ENCODE data around the gene BMF. TPM values are rescaled to one million over a fixed set of nuclear protein-coding genes. Genes with fewer than 3 reads are reported as not detected.

BMF gene
- total and polyA plus RNA-seq, 2 of the 4 experiments (the other 2 are of a cell fraction) = 2.4 to 2.9 TPM

GRCh38 chr15:40096094-40096891 lies 12.4 kb downstream of the BMF start (continued):
- TF ChIP-seq RFX5 (IDR thresholded peaks at IDR 0.05; ENCODE audit: low read depth, low read length) (no peak), SMC3 (IDR thresholded peaks at IDR 0.05; ENCODE audit: low read depth, low read length) (no peak)

DNA sequence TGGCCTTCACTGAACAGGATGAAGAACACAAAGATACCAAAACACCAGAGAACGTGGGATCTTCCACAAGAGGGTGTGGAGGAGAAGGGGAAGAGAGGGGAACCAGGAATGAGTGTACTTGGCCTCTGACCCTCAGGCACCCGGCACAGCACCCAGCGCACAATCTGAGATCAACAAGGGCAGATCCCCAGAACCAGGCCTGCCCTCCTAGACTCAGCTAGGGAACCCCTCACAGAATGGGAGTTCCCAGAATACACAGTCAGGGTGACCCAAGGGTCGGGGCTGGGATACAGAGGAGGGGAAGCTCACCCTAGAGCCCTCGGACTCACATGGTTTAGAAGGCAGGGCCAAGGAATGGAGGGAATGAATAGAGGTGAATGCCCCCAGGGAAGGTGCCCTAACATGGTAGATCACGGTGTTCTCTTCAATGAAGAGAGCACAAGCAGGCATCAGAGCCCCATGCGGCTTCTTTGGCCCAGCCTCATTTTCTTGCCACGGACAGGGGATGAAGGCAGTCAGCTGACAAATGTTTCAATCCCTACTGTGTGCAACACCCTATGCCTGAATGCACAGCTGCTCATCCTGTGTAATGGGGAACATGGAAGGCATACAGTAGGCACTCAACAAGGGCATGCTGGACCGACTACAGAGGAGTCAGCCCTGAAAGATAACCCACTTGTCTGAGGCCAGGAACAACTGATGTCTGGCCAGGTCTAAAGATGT lies 13.1 kb downstream of the BMF start:
- Histone ChIP-seq H2BK15ac (ENCODE audit: low read depth, low read length) (peak overlapping the region; percentile 96; the same call in 2 of the 3 replicates), H3K9me3 (ENCODE audit: control insufficient read depth, insufficient read depth, low read length) (no peaks in the 10 kb centered on the region), H3K56ac (ENCODE audit: extremely low read depth, insufficient read depth, low read length) (no peak overlapping the region), H3K9me1 (ENCODE audit: insufficient read depth, low read length) (peaks cover 58% of the 10 kb centered on the region), H4K5ac (ENCODE audit: low read depth, low read length) (no peak overlapping the region), H2BK20ac (ENCODE audit: low read depth, low read length) (peak overlapping the region; percentile 72), H3K9ac (ENCODE audit: low read depth, low read length) (no peak overlapping the region), H3K14ac (replicated peaks; ENCODE audit: low read depth, low read length) (peak overlapping the region; percentile 88), H2AFZ (replicated peaks; ENCODE audit: low read length, poor library complexity) (peak overlapping the region; percentile 38), H3K79me1 (ENCODE audit: low read depth in 1 of 2, low read length in 2 of 2) (peaks cover 3 to 75% of the 10 kb centered on the region in 2 experiments; a peak in 3 of 4 replicates), H4K91ac (ENCODE audit: insufficient read depth, low read depth, low read length) (peak overlapping the region; percentile 79), H3K4me2 (ENCODE audit: low read depth, low read length) (no peak overlapping the region), H3K18ac (ENCODE audit: low read depth, low read length) (peak overlapping the region; percentile 21; the same call in 1 of the 2 replicates), H3K36me3 (ENCODE audit: control insufficient read depth, insufficient read depth, low read length) (peaks cover 10% of the 10 kb centered on the region; the same call in 1 of the 2 replicates), H3K4me3 (ENCODE audit: insufficient read depth, low read depth, low read length) (no peak overlapping the region), H3K4ac (ENCODE audit: low read depth, low read length) (peak overlapping the region; percentile 99), H2AK5ac (ENCODE audit: low read depth, low read length) (peak overlapping the region; percentile 98), H2BK5ac (ENCODE audit: low read depth, low read length, poor library complexity, severe bottlenecking) (no peak overlapping the region), H2AK9ac (replicated peaks; ENCODE audit: low read depth, low read length, poor library complexity) (no peak overlapping the region), H3K27me3 (ENCODE audit: control insufficient read depth, insufficient read depth, low read length) (no peaks in the 10 kb centered on the region), H2BK120ac (ENCODE audit: low read depth, low read length) (peak overlapping the region; percentile 99), H3K27ac (ENCODE audit: insufficient read depth, low read length) (no peak overlapping the region), H4K20me1 (ENCODE audit: insufficient read depth, low read length) (no peaks in the 10 kb centered on the region), H3K4me1 (ENCODE audit: control insufficient read depth, insufficient read depth, low read length) (peaks cover 64% of the 10 kb centered on the region), H3K23ac (ENCODE audit: low read depth, low read length) (peak overlapping the region; percentile 84), H4K8ac (ENCODE audit: low read depth in 2 of 2, low read length in 2 of 2) (peak overlapping the region in 1 of 2 experiments; percentile 62; a peak in 1 of 4 replicates)
- in situ Hi-C loops (cut with MboI; ENCODE audit: low sequenced_read_pairs) = no loop called here
- ATAC-seq (ENCODE audit: low read depth) (no peak), DNase-seq (no peak)
- ChIA-PET CTCF (interaction anchor here (0.6 to 2.6 kb wide), 3 partner anchors 9 to 94 kb away, joined by 3 to 7 read pairs (median 4); no protein-coding TSS in a partner anchor), POLR2A (ENCODE audit: unreplicated experiment) (interaction anchor here (0.5 kb wide), 1 partner anchor 710 kb away, joined by 3 read pairs; no protein-coding TSS in a partner anchor)
- BruUV-seq (replicated peaks) = no TSS peak
- WGBS, 2 experiments (ENCODE audit: extremely low coverage in 2 of 2, insufficient read length in 1 of 2) = 90% methylated on average over 2 of the region's 9 CpGs; no CpG with 5 or more reads in 1 of the 2 experiments
- intact Hi-C loops (cut with micrococcal nuclease) = no loop called here
- dilution Hi-C loops (cut with HindIII; ENCODE audit: low sequenced_read_pairs, unreplicated experiment) = no loop called here
- TF ChIP-seq USF2 (IDR thresholded peaks at IDR 0.05; ENCODE audit: low read depth, low read length) (no peak), BHLHE40 (IDR thresholded peaks at IDR 0.05; ENCODE audit: low read depth, low read length) (no peak), MAZ (IDR thresholded peaks at IDR 0.05; ENCODE audit: borderline replicate concordance, low read depth, low read length) (no peak), CEBPB (IDR thresholded peaks at IDR 0.05; ENCODE audit: low read depth, low read length) (no peak), RFX5 (IDR thresholded peaks at IDR 0.05; ENCODE audit: low read depth, low read length) (no peak), MXI1 (IDR thresholded peaks at IDR 0.05; ENCODE audit: borderline replicate concordance, low read depth, low read length) (no peak), CTCF (conservative IDR thresholded peaks at IDR 0.05; ENCODE audit: low read depth, low read length) (no peak), CHD1 (IDR thresholded peaks at IDR 0.05; ENCODE audit: low read depth, low read length) (no peak)
